Activated CD4-positive, alpha-beta T cell treated with anti-CD3 and anti-CD28 coated beads for 36 hours (primary cell): ENCODE measurements around the gene CCDC191. TPM values are rescaled to one million over a fixed set of nuclear protein-coding genes. Genes with fewer than 3 reads are reported as not detected.

Source experiments
- ATAC-seq: fragments of 200-7000 bp; cut with Tn5 transposase; one replicate; pipeline ENCODE4 v1.10.0; 2021; ENCODE audit warnings: mild to moderate bottlenecking, moderate library complexity
- CTCF ChIA-PET: fragments of 350-600 bp; sonication (Branson Sonifier 250); formaldehyde crosslinking; loops from one replicate; lab custom pipeline; 2021; ENCODE audit warnings: antibody characterized with exemption; lab: Charles Lee
- POLR2A ChIA-PET: fragments of 350-600 bp; sonication (Branson Sonifier 250); formaldehyde crosslinking; loops from one replicate; lab custom pipeline; 2021; ENCODE audit warnings: antibody characterized with exemption, inconsistent platforms; lab: Charles Lee
- DNase-seq: peaks from one replicate; pipeline ENCODE4 v3.0.0-alpha.2; 2020
- H3K27ac Mint-ChIP-seq: one replicate; pipeline ENCODE4 v1.8.0; 2021; ENCODE audit warnings: mixed read lengths
- H3K27me3 Mint-ChIP-seq: one replicate; pipeline ENCODE4 v1.8.0; 2021; ENCODE audit warnings: mixed read lengths
- H3K36me3 Mint-ChIP-seq: one replicate; pipeline ENCODE4 v1.8.0; 2021; ENCODE audit warnings: low read depth, mixed read lengths
- H3K4me1 Mint-ChIP-seq: one replicate; pipeline ENCODE4 v1.8.0; 2021; ENCODE audit warnings: mixed read lengths
- H3K4me3 Mint-ChIP-seq: one replicate; pipeline ENCODE4 v1.8.0; 2021; ENCODE audit warnings: mild to moderate bottlenecking, moderate library complexity, mixed read lengths
- H3K9me3 Mint-ChIP-seq: one replicate; pipeline ENCODE4 v1.8.0; 2021; ENCODE audit warnings: low read depth, mixed read lengths
- intact Hi-C, 2 experiments: fragments of 100-400 bp; cut with DNase I in 1 of 2; cut with micrococcal nuclease in 1 of 2; formaldehyde crosslinking; loops; one replicate each; pipeline versions ENCODE4 v1.14.2 to v1.15.1; 2022 to 2024; cut with DNase I, micrococcal nuclease
- total RNA-seq, 2 experiments: library from RNA; stranded (reverse); gene quantifications; one replicate each; pipeline ENCODE4 v1.2.3, GENCODE V29; 2021

The CCDC191 gene
- total RNA-seq, 2 experiments from 2014 or later, result 2.2 to 2.4 TPM

DNA sequence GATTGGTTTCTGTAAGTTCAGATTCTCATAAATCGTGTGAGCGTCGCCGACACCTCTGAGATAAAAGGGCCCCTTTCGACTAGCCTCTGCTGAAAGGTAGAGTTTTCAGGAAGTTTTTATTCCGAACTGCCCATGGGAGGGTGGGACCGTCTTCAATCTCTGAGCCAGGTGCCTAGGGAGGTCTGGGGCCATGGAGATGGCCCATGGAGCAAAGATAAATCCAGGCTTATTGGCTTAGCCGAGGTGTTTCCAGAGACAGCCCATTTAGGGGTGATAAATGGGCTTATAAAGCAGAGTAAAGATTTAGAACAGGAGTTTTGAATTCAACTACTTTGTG, 653 bp upstream of the CCDC191 start:
- intact Hi-C loops, result loop anchor here (2.0 to 5.0 kb wide), 6 partner anchors 108 to 1090 kb away; partner anchors contain the start of genes GRAMD1C (in 2 of the 2), SPICE1 (in 1 of the 2), ZBTB20 (in 1 of the 2) and ZDHHC23 (in 1 of the 2)
- ATAC-seq, result peak; percentile 7
- H3K36me3 Mint-ChIP-seq, result peaks cover 28% of the 10 kb centered on the region
- peak overlapping the region; percentile 91 for H3K4me3 Mint-ChIP-seq
- POLR2A ChIA-PET, result no interaction called here
- no peaks in the 10 kb centered on the region for H3K27me3 Mint-ChIP-seq
- CTCF ChIA-PET, result interaction anchor here (0.7 to 1.4 kb wide), 3 partner anchors 10 to 84 kb away, joined by 3 to 6 read pairs (median 3); no protein-coding TSS in a partner anchor
- H3K4me1 Mint-ChIP-seq, result peaks cover 48% of the 10 kb centered on the region
- no peaks in the 10 kb centered on the region for H3K9me3 Mint-ChIP-seq
- DNase-seq, result no peak
- H3K27ac Mint-ChIP-seq, result peak overlapping the region; percentile 95

DNA sequence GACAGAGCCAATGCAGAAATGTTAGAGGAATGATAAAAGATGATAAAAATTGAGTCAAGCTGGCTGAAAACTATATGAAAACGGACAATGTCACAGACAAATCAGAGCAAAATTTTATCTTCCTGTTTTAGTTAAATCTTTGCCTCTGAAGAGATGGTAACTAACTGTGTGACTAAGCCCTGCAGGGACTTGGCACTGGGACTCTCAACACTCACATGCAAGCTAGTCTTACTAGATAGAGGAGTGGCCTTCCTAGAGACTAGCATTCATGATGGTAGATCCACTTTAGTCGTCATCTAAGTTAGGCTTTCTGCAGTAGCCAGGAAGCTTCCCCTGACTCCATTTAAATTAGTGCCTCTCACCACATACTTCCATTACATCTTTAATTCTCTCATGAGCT, 4.1 kb downstream of the CCDC191 start:
- peaks cover 12% of the 10 kb centered on the region for H3K4me1 Mint-ChIP-seq
- intact Hi-C loops, result no loop called here
- no peak for DNase-seq
- H3K36me3 Mint-ChIP-seq, result no peaks in the 10 kb centered on the region
- ATAC-seq, result no peak
- no peak overlapping the region for H3K4me3 Mint-ChIP-seq
- ChIA-PET CTCF (no interaction called here), POLR2A (no interaction called here)
- H3K27me3 Mint-ChIP-seq, result no peaks in the 10 kb centered on the region
- H3K9me3 Mint-ChIP-seq, result no peaks in the 10 kb centered on the region
- H3K27ac Mint-ChIP-seq, result no peak overlapping the region

DNA sequence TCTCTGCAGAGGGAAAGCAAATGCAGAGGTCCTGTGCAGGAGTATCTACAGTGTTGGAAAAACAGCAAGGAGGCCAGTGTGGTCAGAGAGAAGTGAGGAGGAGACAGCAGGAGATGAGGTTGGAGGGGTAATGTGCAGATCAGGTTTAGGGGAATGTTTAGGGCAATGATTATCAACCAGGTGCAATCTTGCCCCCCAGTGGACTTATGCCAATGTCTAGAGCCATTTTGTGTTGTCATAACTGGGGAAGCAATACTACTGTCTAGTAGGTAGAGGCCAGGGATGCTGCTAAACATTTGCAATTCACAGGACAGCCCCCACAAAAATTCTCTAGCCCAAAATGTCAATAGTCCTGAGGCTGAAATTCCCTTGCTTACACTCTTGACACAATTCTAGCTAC, 13.1 kb downstream of the CCDC191 start:
- Mint-ChIP-seq H3K36me3 (peaks cover 3% of the 10 kb centered on the region), H3K4me1 (no peaks in the 10 kb centered on the region), H3K27ac (no peak overlapping the region), H3K9me3 (no peaks in the 10 kb centered on the region), H3K4me3 (no peak overlapping the region), H3K27me3 (no peaks in the 10 kb centered on the region)
- CTCF ChIA-PET, result no interaction called here
- POLR2A ChIA-PET, result no interaction called here
- intact Hi-C loops, result no loop called here
- DNase-seq, result no peak
- no peak for ATAC-seq

DNA sequence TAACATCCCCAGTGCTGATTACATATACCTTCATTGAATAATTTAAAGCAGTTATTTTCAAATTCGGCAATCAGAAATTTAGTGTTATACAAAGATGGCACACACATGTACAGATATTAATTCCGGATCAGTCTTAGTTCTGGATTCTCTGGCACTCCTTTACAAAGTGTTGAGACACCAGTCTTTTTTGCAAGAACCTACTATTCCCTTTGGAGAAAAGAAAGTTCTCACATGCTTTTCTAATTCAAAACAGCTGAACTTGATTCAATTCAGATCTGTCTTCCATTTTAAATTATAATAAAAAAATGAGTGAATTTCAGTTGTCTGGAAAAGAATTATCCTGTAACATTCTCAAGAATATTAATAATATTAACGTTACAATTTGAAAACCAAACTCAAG, 20.4 kb downstream of the CCDC191 start:
- H3K27ac Mint-ChIP-seq, result no peak overlapping the region

DNA sequence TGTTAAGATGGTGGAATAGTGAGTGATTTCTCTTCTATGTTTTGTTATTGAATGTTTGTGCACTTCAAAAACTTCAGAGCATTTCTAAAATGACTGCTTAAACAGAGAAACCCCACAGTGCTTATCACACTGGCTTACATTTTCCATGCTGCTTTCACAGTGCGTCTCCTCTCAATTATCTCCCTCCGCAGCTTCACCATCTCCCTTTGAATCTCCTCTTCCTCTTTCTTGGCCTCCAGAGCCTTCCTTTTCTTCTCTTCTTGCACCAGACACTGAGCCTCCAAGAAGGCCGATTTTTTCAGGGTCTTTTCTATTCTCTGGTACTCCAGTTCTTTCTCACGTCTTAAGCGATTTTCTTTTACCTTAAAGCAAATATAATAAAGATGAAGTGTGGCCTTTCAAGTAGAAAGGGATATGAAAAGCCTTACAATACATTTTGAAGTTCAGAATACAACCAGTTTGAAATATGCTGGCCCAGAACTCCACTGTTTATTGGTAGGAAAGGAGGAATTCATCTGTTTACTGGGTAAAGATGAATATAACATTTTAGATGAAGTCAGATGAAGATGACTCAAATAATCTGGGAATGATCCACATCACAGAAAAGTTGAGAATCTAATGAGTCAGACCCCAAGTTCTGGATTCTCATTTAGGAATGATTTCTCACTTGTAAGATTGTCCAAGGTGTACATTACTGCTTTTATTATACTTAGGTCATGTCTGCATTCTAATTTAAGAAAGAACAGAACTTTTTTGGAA, 21.4 kb downstream of the CCDC191 start:
- H3K36me3 Mint-ChIP-seq, result peaks cover 12% of the 10 kb centered on the region
- H3K4me1 Mint-ChIP-seq, result no peaks in the 10 kb centered on the region
- intact Hi-C loops, result no loop called here
- no peaks in the 10 kb centered on the region for H3K9me3 Mint-ChIP-seq
- H3K27ac Mint-ChIP-seq, result no peak overlapping the region
- DNase-seq, result no peak
- ATAC-seq, result no peak
- H3K27me3 Mint-ChIP-seq, result no peaks in the 10 kb centered on the region
- POLR2A ChIA-PET, result no interaction called here
- H3K4me3 Mint-ChIP-seq, result no peak overlapping the region
- CTCF ChIA-PET, result no interaction called here

More for the DNA sequence above, 20.4 kb downstream of the CCDC191 start:
- Mint-ChIP-seq H3K9me3 (no peaks in the 10 kb centered on the region), H3K27me3 (no peaks in the 10 kb centered on the region), H3K4me3 (no peak overlapping the region), H3K4me1 (no peaks in the 10 kb centered on the region), H3K36me3 (peaks cover 12% of the 10 kb centered on the region)
- no peak for ATAC-seq
- intact Hi-C loops, result no loop called here
- ChIA-PET POLR2A (no interaction called here), CTCF (no interaction called here)
- DNase-seq, result no peak

DNA sequence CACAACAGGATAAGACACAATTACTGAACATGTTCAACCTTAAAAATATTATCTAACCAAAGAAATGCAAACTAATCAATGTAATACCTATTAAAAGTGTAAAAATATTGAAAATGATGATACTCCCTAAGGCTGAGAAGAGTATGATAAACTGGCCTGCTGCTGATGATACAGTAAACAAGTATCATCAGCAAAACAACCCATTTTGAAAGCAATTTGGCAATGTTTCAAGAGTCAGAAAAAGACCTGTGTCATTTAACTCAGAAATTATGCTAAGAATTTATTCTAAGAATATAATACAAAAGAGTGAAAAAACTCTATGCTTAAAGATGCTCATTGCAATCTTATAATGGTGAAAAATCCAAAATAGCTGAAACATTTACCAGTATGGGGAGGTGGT, 22.1 kb downstream of the CCDC191 start:
- H3K4me3 Mint-ChIP-seq, result no peak overlapping the region
- intact Hi-C loops, result no loop called here
- H3K27me3 Mint-ChIP-seq, result no peaks in the 10 kb centered on the region
- no peak for ATAC-seq
- POLR2A ChIA-PET, result no interaction called here
- no peak overlapping the region for H3K27ac Mint-ChIP-seq
- no peak for DNase-seq
- CTCF ChIA-PET, result no interaction called here
- H3K9me3 Mint-ChIP-seq, result no peaks in the 10 kb centered on the region
- H3K4me1 Mint-ChIP-seq, result no peaks in the 10 kb centered on the region
- peaks cover 12% of the 10 kb centered on the region for H3K36me3 Mint-ChIP-seq

DNA sequence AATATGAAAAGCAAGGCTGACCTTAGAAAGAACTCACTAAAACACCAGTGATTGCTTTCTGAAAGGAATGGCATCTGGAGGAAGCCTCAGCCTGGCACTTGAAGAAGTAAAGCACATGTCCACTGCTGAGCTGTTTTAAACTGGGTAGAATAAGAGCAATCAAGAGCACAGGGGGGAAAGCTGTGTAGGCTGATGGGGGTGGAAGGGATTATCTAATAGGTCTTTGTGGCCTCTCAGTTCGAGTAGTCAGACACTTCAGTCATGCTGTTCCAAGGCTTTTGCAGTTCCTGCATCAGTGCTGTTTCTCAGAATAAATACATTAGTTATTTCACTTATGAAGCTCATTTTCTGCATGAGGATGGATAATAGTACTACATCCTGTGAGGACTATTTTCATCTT, 22.6 kb downstream of the CCDC191 start:
- CTCF ChIA-PET, result no interaction called here
- intact Hi-C loops, result no loop called here
- ATAC-seq, result no peak
- DNase-seq, result no peak
- H3K4me1 Mint-ChIP-seq, result no peaks in the 10 kb centered on the region
- H3K27me3 Mint-ChIP-seq, result no peaks in the 10 kb centered on the region
- no peak overlapping the region for H3K27ac Mint-ChIP-seq
- H3K9me3 Mint-ChIP-seq, result no peaks in the 10 kb centered on the region
- H3K36me3 Mint-ChIP-seq, result peaks cover 12% of the 10 kb centered on the region
- POLR2A ChIA-PET, result no interaction called here
- no peak overlapping the region for H3K4me3 Mint-ChIP-seq

DNA sequence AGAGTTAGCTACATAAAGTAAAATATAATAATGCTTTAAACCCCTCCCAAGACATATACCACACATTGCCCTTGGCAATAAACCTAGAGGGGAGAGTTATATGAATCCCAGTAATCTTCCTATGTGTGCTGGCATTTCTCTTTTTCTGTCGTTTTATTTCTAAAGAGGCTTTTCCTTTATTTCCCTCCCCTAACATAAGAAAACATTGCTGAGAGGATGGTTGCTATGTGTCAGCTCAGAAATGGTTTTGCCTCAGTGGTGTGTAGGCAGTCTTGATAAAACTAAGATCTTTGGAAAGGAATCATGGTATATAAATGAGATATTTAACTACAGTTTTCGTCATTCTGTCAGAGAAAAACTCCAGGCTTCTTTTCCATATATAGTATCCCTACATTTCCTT, 30.0 kb downstream of the CCDC191 start:
- no peak overlapping the region for H3K27ac Mint-ChIP-seq
- intact Hi-C loops, result no loop called here
- H3K9me3 Mint-ChIP-seq, result no peaks in the 10 kb centered on the region
- CTCF ChIA-PET, result interaction anchor here (0.6 kb wide), 1 partner anchor 348 kb away, joined by 3 read pairs; no protein-coding TSS in a partner anchor
- H3K4me3 Mint-ChIP-seq, result no peak overlapping the region
- POLR2A ChIA-PET, result no interaction called here
- DNase-seq (no peak), ATAC-seq (no peak)
- peaks cover 4% of the 10 kb centered on the region for H3K4me1 Mint-ChIP-seq
- no peaks in the 10 kb centered on the region for H3K36me3 Mint-ChIP-seq
- no peaks in the 10 kb centered on the region for H3K27me3 Mint-ChIP-seq

DNA sequence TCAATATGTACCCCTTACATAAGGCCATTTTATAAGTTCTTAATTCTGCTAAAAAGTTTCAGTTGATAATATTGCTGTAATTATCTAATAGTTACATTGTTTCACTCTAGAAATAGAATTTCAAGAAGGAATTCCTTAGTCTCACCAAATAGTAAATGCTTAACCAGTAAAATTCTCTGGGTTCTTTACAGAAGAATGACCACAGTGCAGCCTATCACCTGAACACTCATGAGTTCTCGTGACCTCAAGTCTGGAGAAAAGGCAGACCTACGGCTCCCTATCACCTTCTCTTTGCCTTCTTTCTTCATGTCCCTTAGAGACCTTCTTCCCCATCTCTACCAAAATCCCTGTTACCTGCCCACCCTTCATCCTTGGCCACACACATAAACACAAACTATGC, 30.9 kb downstream of the CCDC191 start:
- ChIA-PET POLR2A (no interaction called here), CTCF (interaction anchor here (0.6 kb wide), 1 partner anchor 348 kb away, joined by 3 read pairs; no protein-coding TSS in a partner anchor)
- Mint-ChIP-seq H3K27me3 (no peaks in the 10 kb centered on the region), H3K36me3 (no peaks in the 10 kb centered on the region), H3K4me3 (no peak overlapping the region), H3K4me1 (peaks cover 6% of the 10 kb centered on the region), H3K9me3 (no peaks in the 10 kb centered on the region), H3K27ac (no peak overlapping the region)
- no peak for DNase-seq
- intact Hi-C loops, result no loop called here
- ATAC-seq, result no peak

DNA sequence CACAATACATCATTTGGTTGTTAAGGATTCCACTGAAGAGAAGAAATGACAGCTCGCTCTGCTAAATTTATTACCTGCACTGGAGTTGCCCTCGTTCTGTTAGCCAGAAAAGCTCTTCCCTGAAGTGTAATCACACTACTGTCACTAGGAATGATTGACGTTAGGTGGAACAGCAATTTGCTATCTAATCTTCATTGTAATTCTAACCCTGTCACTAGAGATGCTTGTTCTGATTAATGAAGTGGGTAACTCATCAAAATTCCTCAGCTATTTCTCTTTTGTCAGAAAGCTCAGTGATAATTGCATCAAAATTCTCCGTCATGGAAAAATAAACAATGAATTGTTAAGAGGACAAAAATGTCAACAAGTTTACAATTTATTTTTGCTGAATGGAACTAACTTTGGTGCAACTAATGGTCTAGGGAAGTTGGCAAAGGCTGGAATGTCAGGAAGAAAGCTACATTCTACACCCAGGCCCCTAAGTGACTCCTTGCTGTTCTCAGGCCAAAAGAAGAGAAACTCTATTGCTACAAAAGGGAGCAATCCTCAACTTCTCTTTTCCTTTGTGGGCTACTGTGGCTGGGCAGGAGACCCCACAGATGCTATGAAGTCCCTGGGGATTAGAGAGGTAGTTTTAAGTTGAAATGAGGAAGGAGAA, 34.1 kb downstream of the CCDC191 start:
- intact Hi-C loops, result no loop called here
- no peak for ATAC-seq

DNA sequence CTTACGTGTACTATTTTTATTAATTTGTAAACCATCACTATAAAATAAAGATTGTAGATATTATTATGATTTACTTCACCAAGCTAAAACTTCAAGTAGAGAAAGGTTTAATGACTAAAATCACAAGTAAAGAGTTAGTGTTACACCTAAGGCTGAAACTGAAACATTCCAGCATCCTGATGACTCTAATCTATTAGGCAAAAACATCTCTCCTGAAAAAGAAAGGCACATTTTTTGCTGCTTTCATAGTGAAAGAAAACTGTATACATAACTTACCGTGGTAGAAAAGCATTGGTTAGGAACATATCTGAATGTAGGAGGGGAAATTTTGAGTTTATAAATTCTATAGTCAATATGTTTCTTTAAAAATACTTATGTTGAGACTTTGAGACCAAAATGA, 35.4 kb downstream of the CCDC191 start:
- CTCF ChIA-PET, result no interaction called here

More for the DNA sequence above, 34.1 kb downstream of the CCDC191 start:
- no peaks in the 10 kb centered on the region for H3K27me3 Mint-ChIP-seq
- CTCF ChIA-PET, result no interaction called here
- H3K9me3 Mint-ChIP-seq, result no peaks in the 10 kb centered on the region
- no peaks in the 10 kb centered on the region for H3K36me3 Mint-ChIP-seq
- H3K4me3 Mint-ChIP-seq, result no peak overlapping the region
- H3K27ac Mint-ChIP-seq, result no peak overlapping the region
- POLR2A ChIA-PET, result interaction anchor here (0.7 kb wide), 1 partner anchor 10 kb away, joined by 3 read pairs; no protein-coding TSS in a partner anchor
- H3K4me1 Mint-ChIP-seq, result peaks cover 8% of the 10 kb centered on the region
- DNase-seq, result no peak

DNA sequence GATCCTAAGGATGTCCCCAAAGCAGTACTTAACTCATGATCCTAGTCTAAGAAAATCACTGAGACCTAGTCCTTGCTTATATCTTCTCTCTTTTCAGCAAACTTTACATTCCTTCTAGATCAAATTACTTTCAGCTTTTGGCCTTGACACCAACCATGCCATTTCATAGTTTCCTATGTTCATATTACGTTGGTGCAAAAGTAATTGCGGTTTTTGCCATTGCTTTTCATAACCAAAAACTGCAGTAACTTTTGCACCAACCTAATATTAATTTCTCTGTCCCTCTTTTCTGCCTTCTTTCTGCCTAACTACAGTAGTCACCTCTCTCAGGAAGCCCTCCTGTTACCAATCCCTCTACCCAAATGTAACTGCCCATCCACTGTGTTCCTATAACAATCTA, 36.8 kb downstream of the CCDC191 start:
- Mint-ChIP-seq H3K4me3 (no peak overlapping the region), H3K4me1 (peaks cover 8% of the 10 kb centered on the region), H3K36me3 (no peaks in the 10 kb centered on the region), H3K9me3 (no peaks in the 10 kb centered on the region), H3K27me3 (no peaks in the 10 kb centered on the region), H3K27ac (no peak overlapping the region)
- CTCF ChIA-PET, result interaction anchor here (1.0 kb wide), 1 partner anchor 105 kb away, joined by 3 read pairs; no protein-coding TSS in a partner anchor
- DNase-seq (no peak), ATAC-seq (no peak)
- POLR2A ChIA-PET, result no interaction called here
- intact Hi-C loops, result no loop called here

More for the DNA sequence above, 35.4 kb downstream of the CCDC191 start:
- peak; percentile 65 for ATAC-seq
- intact Hi-C loops, result no loop called here
- no peak overlapping the region for H3K4me3 Mint-ChIP-seq
- DNase-seq, result no peak
- H3K27me3 Mint-ChIP-seq, result no peaks in the 10 kb centered on the region
- no peaks in the 10 kb centered on the region for H3K9me3 Mint-ChIP-seq
- H3K36me3 Mint-ChIP-seq, result no peaks in the 10 kb centered on the region
- POLR2A ChIA-PET, result interaction anchor here (0.9 kb wide), 1 partner anchor 107 kb away, joined by 7 read pairs; no protein-coding TSS in a partner anchor
- peaks cover 8% of the 10 kb centered on the region for H3K4me1 Mint-ChIP-seq
- no peak overlapping the region for H3K27ac Mint-ChIP-seq
